HG02642 (cell line): ENCODE results near the gene TAF4.
"Not testable (repeated sequence)": the region's sequence is repeated elsewhere in the genome, so short reads cannot be mapped to it uniquely, and the experiment has no call there.

Experiments used
- ATAC-seq: cut with Tn5 transposase; IDR thresholded peaks from one replicate; pipeline ENCODE4 v1.9.1; 2021; ENCODE audit warnings: mild to moderate bottlenecking; ENCODE audit not compliant: unreplicated experiment, poor library complexity

Gene TAF4

GRCh38 chr20:62065674-62066338 lies at the start of gene TAF4:
Gene TAF4 (minus strand): TSS chr20:62065881. CDS start chr20:62065810, 71 bp downstream.
- peak; percentile 81 for ATAC-seq

GRCh38 chr20:62114894-62115293 lies 49.2 kb upstream of the TAF4 start:
- no peak for ATAC-seq

GRCh38 chr20:62112368-62112767 lies 46.7 kb upstream of the TAF4 start:
- no peak for ATAC-seq

- no peak for ATAC-seq
Observed at GRCh38 chr20:62111148-62111547, 45.5 kb upstream of the TAF4 start.

- ATAC-seq, result no peak
Observed at GRCh38 chr20:62105592-62105991, 39.9 kb upstream of the TAF4 start.

- no peak for ATAC-seq
Observed at GRCh38 chr20:62104791-62105345, 39.2 kb upstream of the TAF4 start.

GRCh38 chr20:62104234-62104789 lies 38.6 kb upstream of the TAF4 start:
- ATAC-seq, result no peak

GRCh38 chr20:62103508-62104233 lies 38.0 kb upstream of the TAF4 start:
- no peak for ATAC-seq

GRCh38 chr20:62101078-62101477 lies 35.4 kb upstream of the TAF4 start:
- ATAC-seq, result no peak

- no peak for ATAC-seq
Observed at GRCh38 chr20:62097881-62098407, 32.3 kb upstream of the TAF4 start.

GRCh38 chr20:62096421-62097380 lies 31.0 kb upstream of the TAF4 start:
- no peak for ATAC-seq

GRCh38 chr20:62089393-62089792 lies 23.7 kb upstream of the TAF4 start:
- no peak for ATAC-seq

GRCh38 chr20:62088258-62089127 lies 22.8 kb upstream of the TAF4 start:
- ATAC-seq, result no peak

- no peak for ATAC-seq
Observed at GRCh38 chr20:62087632-62088031, 22.0 kb upstream of the TAF4 start.

- ATAC-seq, result no peak
Observed at GRCh38 chr20:62087227-62087626, 21.5 kb upstream of the TAF4 start.

GRCh38 chr20:62085206-62085605 lies 19.5 kb upstream of the TAF4 start:
- ATAC-seq, result no peak

GRCh38 chr20:62084224-62084623 lies 18.5 kb upstream of the TAF4 start:
- not testable (repeated sequence) for ATAC-seq

GRCh38 chr20:62083312-62083711 lies 17.6 kb upstream of the TAF4 start:
- ATAC-seq, result no peak
